Measurements from ENCODE around the gene PLCB4.

The PLCB4 gene

DNA sequence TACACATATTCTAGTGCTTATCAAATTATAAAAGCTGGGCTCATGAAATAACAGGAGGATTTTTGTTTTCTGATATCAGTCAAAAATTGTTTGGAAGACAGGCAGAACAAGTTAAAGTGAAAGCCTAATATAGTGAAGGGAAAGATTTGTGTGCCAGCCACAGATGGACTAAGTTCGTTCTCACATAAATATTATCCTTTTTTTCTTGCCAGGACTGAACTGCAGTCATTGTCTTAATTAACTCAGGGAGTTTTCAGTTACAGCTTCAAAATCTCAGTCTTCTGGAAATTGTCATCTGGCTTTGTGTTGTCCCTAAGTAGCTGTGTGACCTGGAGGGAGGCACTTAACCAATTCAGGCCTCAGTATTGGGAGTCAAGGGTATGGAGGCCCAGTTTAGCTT, 40.7 kb downstream of the PLCB4 start:
- no peak for DNase-seq

DNA sequence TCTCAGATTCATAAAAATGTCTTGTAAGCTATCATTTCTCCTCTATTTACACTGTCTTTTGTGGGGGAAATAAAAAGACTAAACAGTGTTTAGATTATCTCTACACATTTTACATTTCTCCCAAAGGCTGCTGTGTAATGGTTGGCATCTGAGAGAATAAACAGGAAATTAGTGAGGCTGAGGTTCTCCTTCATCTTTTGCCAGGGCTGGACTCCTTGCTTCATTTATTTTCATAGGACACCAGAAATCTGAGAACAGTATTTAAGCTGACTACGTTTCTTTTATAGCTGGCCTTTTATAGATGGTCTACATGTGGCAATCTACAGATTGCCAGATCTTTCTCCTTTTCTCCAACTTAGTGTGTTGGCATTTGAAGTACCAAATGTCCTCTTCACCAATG, 41.5 kb downstream of the PLCB4 start:
- DNase-seq, result no peak

DNA sequence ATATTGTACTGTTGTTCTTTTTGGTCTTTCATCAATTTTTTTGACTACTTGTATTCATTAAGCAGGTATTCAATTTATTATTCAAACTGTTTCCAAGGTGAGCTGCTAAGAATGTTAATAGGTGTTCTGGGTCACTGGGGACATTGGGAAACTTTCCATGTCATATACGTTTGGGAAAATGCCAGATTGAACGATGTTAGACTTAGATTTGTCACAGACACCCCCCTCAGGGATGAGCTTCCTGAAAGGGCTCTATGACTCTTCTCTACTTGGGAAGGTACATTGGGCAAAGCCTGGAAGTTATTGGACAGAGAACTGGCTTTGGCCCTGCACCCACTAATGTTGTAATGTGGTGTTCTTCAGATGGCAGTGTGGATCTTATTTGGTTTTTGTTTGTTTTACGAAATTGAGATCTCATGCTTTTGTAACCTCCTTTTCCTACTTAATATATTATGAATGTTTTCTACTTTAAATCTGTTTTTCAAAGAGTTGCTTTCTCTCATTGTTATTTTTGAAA, 42.1 kb downstream of the PLCB4 start:
- no peak for DNase-seq

GRCh38 chr20:9112541-9113515, 43.9 kb downstream of the PLCB4 start:
- DNase-seq, result no peak

- no peak for DNase-seq
Observed at GRCh38 chr20:9114709-9115108, 45.8 kb downstream of the PLCB4 start.

GRCh38 chr20:9117548-9117947, 48.7 kb downstream of the PLCB4 start:
- no peak for DNase-seq

- no peak for DNase-seq
Observed at GRCh38 chr20:9119776-9120175, 50.9 kb downstream of the PLCB4 start.

- no peak for DNase-seq
Observed at GRCh38 chr20:9121211-9121610, 52.3 kb downstream of the PLCB4 start.

DNA sequence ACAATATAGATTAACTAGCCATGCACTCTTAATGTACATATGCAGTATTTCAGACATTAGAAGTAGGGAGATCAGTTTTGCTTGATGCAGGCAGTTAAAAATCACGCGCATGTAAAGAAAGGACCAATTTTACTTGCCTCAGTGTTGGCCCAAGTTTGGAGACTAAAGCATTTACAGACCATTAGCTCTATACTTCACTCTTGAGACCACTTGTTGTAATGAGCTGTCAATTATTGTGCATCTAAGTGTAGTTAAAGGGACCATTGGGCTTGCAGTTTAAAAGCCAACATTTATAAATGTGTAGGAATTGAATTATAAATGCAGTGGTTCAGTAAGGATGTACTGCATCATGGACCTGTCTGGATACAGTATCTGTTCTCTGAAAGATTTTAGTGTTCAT, 53.7 kb downstream of the PLCB4 start:
- no peak for DNase-seq

DNA sequence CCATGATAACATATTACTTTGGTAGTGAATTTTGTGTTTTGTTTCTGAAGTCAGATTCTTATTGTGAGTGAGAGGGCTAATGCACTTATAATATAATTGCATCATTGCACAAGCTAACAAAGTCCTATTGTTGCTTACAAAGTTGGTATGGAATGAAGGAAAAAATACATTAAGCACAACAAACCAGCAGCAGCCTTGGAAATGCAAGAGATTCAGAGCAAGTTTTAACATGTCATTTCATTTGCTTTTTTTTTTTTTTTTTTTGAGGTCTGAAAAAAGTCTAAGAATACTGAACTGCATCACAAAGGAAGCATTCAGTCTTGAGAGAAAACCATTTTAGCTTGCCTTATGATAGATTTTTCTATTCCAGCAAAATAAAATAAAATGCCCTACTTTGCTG, 57.6 kb downstream of the PLCB4 start:
- no peak for DNase-seq

DNA sequence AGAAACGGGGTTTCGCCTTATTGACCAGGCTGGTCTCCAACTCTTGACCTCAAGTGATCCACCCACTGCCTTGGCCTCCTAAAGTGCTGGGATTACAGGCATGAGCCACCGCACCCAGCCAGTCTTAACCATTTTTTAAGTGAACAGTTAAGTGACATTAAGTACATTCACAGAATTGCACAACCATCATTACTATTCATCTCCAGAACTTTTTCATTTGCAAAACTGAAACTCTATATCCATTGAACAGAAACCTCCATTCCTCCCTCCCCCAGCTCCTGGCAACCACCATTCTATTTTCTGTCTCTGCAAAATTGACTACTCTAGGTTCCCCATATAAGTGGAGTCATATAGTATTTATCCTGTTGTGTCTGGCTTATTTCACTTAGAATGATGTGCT, 59.7 kb downstream of the PLCB4 start:
- no peak for DNase-seq

GRCh38 chr20:9129756-9130155, 60.9 kb downstream of the PLCB4 start:
- DNase-seq, result no peak

GRCh38 chr20:9130521-9130920, 61.6 kb downstream of the PLCB4 start:
- DNase-seq, result no peak

- no peak for DNase-seq
Observed at GRCh38 chr20:9131841-9132240, 63.0 kb downstream of the PLCB4 start.

GRCh38 chr20:9134346-9134745, 65.5 kb downstream of the PLCB4 start:
- DNase-seq, result no peak

DNA sequence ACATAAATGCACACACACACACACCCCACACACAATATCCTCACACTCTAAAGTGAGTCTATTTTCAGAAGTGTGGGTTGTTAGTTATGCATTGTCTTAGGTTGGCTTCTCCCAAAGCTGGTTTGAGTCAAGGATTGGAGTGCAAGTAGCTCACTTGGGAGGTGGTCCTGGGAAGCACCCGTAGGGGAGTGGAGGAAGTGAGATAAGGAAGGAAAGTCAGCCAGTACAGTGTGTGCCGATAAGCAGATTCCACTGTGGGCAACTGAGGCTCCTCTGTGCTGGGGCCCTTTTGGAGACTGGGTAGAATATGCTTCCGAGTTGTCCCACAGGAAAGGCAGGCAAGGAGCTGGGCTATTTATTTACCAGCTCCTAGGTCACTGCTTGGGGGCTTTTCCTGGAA, 67.2 kb downstream of the PLCB4 start:
- no peak for DNase-seq

- no peak for DNase-seq
Observed at GRCh38 chr20:9137001-9137400, 68.1 kb downstream of the PLCB4 start.

DNA sequence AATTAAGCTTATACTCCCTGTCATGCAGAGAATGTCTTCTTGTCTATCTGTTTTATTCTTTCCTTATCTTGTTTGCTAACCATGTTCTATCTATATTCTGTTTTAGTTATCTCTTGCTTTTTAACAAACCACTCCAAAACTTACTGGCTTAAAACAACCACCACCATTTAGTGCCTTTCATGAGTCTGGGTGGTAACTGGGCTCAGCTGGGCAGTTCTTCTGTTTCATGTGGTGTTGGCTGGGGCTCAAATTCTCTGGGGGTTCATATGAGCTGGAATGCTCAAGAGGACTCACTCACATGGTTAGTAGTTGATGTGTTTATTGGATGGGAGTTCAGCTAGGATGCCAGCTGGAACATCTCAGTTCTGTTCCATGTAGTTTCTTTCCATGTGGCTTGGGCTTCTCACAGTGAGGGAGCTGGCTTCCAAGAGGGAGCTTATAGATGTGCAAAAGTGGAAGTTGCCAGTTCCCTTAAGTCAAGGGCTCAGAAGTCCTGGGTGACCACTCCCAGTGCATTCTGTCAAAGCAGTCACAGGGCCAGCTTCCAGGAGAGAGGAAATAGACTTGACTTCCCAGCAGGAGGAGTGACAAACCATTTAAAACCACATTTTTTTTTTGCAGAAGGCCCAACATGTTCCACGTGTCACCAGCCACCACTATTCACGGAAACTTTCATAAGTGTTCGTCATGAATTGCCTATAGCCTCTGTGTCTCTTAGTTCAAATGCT, 70.4 kb downstream of the PLCB4 start:
- DNase-seq, result no peak

DNA sequence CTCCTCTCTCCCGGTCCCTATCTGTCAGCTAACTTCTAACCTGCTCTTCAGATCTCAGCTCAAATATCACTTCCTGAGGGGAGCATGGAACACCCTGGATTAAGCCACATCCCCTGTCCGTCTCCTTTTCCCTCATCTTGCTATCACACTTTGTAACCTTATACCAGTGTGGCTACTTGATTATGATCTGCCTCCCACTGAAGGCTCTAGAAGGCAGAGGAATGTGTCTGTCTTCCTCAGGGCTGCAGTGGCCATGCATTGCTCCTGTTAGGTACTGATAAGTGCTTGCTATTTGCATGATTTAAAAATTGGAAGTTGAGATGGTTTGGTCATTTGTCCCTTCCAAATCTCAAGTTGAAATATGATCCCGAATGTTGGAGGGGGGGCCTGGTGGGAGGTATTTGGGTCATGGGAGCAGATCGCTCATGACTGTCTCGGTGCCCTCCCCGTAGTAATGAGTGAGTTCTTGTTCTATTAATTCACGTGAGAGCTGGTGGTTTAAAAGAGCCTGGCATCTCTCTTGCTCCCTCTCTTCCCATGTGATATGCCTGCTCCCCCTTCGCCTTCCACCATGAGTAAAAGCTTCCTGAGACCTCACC, 71.4 kb downstream of the PLCB4 start:
- DNase-seq, result no peak

DNA sequence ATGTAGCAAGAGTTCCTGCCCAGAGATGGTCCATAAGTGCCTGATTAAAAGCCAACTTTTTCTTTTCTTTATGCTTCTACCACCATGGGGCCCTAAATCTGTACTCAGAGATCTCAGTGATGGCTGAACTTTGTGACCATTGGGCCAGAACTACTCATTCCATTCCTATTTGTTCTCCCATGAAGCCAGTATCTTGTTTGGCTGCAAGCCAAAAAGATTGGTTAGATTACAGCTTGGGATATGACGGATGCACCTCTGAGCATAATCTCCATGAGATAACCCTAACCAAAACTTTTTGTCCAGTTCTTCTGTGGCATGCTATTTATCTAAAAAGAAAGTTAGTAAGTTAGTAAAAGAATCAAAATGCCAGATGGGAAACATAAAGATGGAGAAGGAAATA, 72.2 kb downstream of the PLCB4 start:
- no peak for DNase-seq

DNA sequence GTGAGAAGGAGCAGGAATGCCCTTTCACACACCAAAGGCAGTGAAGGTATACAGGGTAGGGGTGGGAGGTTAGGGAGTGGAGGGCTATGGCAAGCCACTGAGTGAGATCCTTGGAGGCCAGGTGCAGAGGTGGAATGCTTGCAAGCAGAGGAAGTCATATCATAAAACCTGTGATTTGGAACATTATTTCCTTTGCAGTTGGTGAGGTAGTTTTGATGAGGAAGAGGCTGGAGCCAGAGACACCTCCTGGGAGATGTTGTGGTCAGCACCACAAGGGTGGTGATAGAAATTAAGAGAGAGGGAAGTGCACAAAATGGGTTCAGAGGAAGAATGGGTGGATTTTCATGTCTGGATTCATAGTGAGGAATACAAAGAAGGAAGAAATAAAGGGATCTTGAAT, 73.0 kb downstream of the PLCB4 start:
- DNase-seq, result no peak

GRCh38 chr20:9142809-9143208, 73.9 kb downstream of the PLCB4 start:
- no peak for DNase-seq

- DNase-seq, result no peak
Observed at GRCh38 chr20:9143926-9144325, 75.0 kb downstream of the PLCB4 start.

GRCh38 chr20:9144643-9145042, 75.8 kb downstream of the PLCB4 start:
- DNase-seq, result no peak
